GM10248 (cell line): ENCODE data around the gene ERP27.
A peak's percentile ranks its signal among the peaks of the same experiment; 100 is the strongest.

Source experiments
- CTCF ChIA-PET: fragments of 300-600 bp; sonication (Branson Sonifier 250); formaldehyde crosslinking; extraction: SDS; loops from one replicate; lab custom pipeline; 2021; ENCODE audit warnings: antibody characterized with exemption; lab: Yijun Ruan, JAX
- POLR2A ChIA-PET: fragments of 350-650 bp; sonication (Branson Sonifier 250); formaldehyde crosslinking; extraction: SDS; loops from one replicate; lab custom pipeline; 2020; ENCODE audit warnings: antibody characterized with exemption; lab: Yijun Ruan, JAX
- DNase-seq: peaks from one replicate; pipeline ENCODE4 v3.0.0; 2012; ENCODE audit errors: extremely low spot score
- CTCF ChIP-seq: IDR thresholded peaks from 2 replicates; pipeline ENCODE4 v1.5.1; 2012; ENCODE audit warnings: mild to moderate bottlenecking, low read depth; ENCODE audit errors: extremely low read depth, missing control alignments, control extremely low read depth

The ERP27 gene

GRCh38 chr12:14938301-14938700, at the start of gene ERP27:
TSS of gene ERP27 (minus strand) at chr12:14938537. CDS start at chr12:14938508, 29 bp downstream.
- no peak for DNase-seq
- TF ChIP-seq CTCF: no peak
- ChIA-PET CTCF (interaction anchor here (1.3 to 2.0 kb wide), 5 partner anchors 11 to 89 kb away, joined by 3 to 7 read pairs (median 7); no protein-coding TSS in a partner anchor), POLR2A (no interaction called here)

GRCh38 chr12:14988035-14988434, 49.7 kb upstream of the ERP27 start:
- ChIA-PET CTCF (no interaction called here), POLR2A (no interaction called here)
- DNase-seq: no peak
- TF ChIP-seq CTCF: no peak

GRCh38 chr12:14986449-14986848, 48.1 kb upstream of the ERP27 start:
- no peak for TF ChIP-seq CTCF
- no peak for DNase-seq
- ChIA-PET CTCF (no interaction called here), POLR2A (no interaction called here)

- ChIA-PET CTCF (interaction anchor here (1.5 to 3.2 kb wide), 2 partner anchors 11 to 16 kb away, joined by 3 to 17 read pairs; no protein-coding TSS in a partner anchor), POLR2A (no interaction called here)
- no peak for DNase-seq
- TF ChIP-seq CTCF: no peak
Measured at GRCh38 chr12:14984766-14985285, 46.5 kb upstream of the ERP27 start.

GRCh38 chr12:14984036-14984435, 45.7 kb upstream of the ERP27 start:
- TF ChIP-seq CTCF: no peak
- no peak for DNase-seq
- CTCF ChIA-PET: interaction anchor here (1.4 to 3.2 kb wide), 3 partner anchors 11 to 215 kb away, joined by 3 to 17 read pairs (median 4); no protein-coding TSS in a partner anchor
- POLR2A ChIA-PET: no interaction called here

- POLR2A ChIA-PET: interaction anchor here (0.6 kb wide), 1 partner anchor 11 kb away, joined by 7 read pairs; no protein-coding TSS in a partner anchor
- CTCF ChIA-PET: interaction anchor here (1.0 to 3.2 kb wide), 3 partner anchors 9 to 214 kb away, joined by 4 to 17 read pairs (median 4); no protein-coding TSS in a partner anchor
- TF ChIP-seq CTCF: no peak
- peak; percentile 15 for DNase-seq
Measured at GRCh38 chr12:14982991-14983390, 44.7 kb upstream of the ERP27 start.
